GM12874 (cell line): ENCODE data around the gene ATP8B4.

Experiments
- TF ChIP-seq, protein P1 (sequence below): IDR thresholded peaks from 2 replicates; pipeline ENCODE4 v1.5.1; 2011; ENCODE audit warnings: low read depth, mild to moderate bottlenecking, control low read depth, low read length, moderate library complexity; ENCODE audit not compliant: insufficient read depth

ATP8B4 gene

DNA sequence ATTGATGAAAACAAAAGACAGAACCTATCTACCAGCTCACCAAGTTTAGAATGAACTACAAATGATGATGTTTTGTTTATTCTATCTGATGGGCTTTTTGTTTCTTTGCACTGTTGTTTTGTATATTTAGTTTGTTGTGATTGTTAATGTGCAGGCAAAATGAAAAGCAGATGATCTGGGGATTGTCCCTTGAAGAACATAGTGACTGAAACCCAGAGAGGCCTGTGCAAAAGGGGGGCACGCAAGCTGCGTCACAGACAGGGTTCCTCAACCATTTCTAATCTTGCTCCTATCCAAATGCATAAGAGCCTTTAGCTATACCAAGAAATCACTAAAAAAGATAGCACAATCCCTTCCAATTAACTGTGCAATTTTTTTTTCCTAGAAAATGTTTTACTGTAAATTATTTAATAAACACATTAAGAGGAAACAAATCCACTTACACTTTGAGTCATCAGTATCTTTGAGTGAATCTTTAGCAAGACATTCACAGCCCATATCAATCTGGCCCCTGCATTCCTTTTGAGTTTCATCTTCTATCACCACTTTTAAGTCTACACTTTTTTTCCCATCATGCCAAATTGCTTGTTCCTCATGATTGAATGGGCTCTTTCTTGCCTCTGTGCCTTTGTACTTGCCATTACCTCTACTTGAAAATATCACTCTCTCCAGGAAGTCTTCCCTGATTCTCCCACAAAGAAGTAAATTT, 220.3 kb downstream of the ATP8B4 start:
- TF ChIP-seq, protein P1, sequence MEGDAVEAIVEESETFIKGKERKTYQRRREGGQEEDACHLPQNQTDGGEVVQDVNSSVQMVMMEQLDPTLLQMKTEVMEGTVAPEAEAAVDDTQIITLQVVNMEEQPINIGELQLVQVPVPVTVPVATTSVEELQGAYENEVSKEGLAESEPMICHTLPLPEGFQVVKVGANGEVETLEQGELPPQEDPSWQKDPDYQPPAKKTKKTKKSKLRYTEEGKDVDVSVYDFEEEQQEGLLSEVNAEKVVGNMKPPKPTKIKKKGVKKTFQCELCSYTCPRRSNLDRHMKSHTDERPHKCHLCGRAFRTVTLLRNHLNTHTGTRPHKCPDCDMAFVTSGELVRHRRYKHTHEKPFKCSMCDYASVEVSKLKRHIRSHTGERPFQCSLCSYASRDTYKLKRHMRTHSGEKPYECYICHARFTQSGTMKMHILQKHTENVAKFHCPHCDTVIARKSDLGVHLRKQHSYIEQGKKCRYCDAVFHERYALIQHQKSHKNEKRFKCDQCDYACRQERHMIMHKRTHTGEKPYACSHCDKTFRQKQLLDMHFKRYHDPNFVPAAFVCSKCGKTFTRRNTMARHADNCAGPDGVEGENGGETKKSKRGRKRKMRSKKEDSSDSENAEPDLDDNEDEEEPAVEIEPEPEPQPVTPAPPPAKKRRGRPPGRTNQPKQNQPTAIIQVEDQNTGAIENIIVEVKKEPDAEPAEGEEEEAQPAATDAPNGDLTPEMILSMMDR = no peak

DNA sequence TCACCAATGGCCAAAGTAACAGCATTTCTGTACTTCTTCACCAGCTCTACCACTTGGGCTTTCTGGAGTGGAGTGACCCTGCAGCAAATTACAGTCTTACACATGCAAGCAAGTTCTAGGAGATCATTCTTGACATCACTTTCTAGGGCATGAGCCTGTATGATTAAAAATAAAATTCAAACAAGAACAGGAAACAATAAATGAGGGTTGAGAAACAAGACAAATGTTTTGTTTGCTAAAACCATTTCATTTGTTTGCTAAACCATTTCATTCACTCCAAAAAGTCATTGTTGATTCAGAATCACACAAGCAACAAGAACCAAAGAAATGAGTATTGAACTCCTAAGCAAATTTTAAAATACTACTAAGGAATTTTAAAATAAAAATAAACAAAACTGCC, 220.9 kb downstream of the ATP8B4 start:
- TF ChIP-seq, protein P1 = no peak

DNA sequence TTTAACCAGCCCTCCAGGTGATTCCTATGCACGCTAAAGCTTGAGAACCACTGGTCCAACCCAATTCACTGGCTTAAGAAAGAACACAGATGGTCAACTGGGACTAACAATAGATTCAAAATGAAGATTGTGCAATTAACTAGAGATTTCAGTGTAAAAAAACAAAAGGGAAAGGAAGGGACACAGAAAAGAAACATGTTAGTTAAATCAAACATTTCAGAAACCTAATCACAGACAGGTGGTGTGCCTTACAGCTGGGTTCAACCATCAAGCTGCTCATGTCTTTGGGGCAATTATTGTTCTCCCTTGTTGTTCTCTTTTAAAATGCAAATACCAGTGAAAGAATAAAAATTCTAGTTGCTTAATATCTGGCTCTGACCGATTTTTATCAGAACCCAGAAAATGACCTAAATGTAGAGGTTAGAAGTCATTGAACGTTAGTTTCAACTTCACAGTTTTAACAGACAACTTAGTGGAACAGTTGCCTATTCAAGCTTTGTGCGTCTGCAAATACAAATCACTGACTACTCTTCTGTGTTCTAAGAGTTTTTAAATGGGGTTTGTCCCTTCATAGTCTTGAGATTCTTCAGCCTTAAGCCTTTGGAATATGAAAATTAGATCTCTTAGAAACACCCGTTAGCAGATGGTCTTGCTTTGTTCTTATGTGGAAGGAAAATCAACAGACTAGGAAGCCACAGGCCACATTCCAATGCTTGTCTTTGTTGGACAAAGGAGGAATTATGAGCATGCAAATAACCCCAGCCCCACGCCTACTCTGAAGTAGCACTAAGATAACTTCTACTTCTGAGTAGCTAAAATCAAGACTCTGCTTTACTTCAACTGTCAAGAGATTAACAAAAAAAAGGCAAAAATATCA, 223.4 kb downstream of the ATP8B4 start:
- TF ChIP-seq, protein P1 = no peak

DNA sequence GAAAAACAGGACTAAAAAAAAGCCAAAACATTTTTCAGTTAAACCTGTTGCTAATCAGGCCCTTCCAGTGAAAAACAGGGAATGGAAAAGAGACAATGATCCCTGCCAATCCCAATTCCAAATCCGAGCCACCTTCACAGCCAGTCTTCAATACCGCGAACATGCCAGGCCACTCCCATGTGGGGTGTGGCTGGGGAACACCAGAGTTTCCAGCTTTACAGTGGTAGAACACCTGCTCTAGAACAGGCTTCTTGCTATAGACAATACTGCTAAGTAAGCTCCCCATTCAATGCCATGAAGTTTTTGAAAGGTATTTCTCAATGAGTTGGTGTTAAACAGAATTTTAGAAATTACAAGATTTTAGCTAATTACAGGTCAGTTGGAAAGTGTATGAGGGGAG, 228.3 kb downstream of the ATP8B4 start:
- TF ChIP-seq, protein P1 = no peak

DNA sequence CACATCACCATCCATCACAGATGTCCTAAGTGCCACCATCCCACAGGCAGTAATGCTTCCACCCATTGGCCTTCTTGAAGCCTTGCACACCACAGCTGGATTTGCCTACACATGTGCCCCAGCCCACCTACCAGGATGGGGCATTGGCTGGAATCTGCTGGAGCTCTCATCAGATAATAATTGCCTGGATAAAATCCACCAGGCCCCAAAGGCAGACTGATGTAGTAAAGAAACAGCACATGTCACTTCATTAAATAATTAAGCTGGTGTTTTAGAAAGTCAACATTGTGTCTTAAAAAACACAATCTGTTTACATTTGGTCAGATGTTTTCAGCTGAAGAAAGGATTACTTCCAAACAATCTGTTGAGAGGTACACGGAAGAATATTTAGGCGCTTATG, 229.5 kb downstream of the ATP8B4 start:
- TF ChIP-seq, protein P1 = no peak

DNA sequence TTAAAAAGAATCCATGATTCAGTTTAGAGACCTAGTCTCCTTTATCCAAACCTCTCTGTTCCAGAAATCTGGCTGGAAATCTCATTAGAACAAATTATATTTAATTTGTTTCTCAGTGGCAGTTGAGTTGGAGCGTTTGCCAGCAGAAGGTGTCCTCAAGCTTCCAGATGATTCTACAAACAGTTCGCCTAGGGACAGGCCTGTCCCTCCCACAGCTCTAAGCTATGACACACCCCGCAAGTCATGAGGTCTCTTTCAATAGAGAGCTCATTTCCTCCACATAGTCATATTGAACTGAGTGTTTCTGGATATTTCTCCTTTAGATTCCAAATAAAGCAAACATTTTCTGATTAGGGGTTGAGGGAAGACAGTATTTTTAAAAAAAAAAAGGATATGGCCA, 230.3 kb downstream of the ATP8B4 start:
- TF ChIP-seq, protein P1 = no peak

DNA sequence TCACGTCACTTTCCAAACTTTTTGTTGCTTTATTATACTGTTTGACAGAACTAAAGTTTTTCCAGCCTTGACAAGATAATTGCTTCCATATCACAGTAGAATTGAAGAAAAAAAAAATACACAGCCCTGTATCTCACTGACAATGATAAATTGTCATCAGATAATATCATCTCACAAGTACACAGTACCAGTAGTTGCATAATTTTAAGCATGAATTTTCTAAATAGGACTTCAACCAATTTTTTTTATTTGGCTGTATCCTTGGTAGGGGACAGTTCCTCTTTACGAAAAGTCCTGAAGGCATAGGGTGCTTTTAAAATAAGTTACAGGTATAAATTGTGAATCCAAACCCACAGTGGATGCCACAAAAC, 230.7 kb downstream of the ATP8B4 start:
- TF ChIP-seq, protein P1 = no peak
